ENCODE measurements around the gene ARHGEF37.

The ARHGEF37 gene

DNA sequence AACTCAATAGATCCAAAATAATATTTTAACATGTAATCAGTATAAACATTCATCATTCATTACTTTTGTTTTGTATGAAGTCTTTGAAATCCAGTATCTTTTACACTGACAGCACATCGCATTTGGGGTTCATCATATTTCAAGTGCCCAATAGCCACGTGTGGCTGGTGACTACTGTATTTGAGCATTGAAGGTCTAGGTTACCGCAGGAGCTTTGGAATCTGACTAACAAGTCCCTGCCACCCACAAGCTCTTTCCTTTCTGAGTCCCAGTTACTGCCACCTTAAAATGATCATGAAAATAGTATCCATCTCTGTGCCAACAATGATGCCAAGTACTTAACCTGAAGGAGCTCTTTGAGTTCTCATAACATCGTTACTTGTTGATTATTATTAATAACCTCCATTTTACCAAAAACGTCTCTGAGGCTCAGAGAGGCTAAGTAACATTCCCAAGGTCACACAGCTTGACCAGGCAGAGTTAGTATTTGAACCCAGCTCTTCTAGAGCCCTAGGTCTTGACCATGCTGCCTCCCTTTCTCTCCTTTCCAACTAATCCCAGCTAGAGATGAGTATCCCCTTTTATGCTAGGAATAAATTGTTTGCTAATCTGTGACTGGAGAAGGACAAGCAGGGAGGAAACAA, 24.2 kb downstream of the ARHGEF37 start:
- no peaks in the 10 kb centered on the region for H3K27me3 Mint-ChIP-seq
- peaks cover 0 to 7% of the 10 kb centered on the region in 2 donors for H3K9me3 Mint-ChIP-seq
- H3K4me1 Mint-ChIP-seq: peaks cover 6% of the 10 kb centered on the region
- no peak for DNase-seq
- H3K4me3 Mint-ChIP-seq: no peak overlapping the region
- peak overlapping the region in 1 of 2 donors; percentile 13 for H3K27ac Mint-ChIP-seq
- ATAC-seq: no peak

DNA sequence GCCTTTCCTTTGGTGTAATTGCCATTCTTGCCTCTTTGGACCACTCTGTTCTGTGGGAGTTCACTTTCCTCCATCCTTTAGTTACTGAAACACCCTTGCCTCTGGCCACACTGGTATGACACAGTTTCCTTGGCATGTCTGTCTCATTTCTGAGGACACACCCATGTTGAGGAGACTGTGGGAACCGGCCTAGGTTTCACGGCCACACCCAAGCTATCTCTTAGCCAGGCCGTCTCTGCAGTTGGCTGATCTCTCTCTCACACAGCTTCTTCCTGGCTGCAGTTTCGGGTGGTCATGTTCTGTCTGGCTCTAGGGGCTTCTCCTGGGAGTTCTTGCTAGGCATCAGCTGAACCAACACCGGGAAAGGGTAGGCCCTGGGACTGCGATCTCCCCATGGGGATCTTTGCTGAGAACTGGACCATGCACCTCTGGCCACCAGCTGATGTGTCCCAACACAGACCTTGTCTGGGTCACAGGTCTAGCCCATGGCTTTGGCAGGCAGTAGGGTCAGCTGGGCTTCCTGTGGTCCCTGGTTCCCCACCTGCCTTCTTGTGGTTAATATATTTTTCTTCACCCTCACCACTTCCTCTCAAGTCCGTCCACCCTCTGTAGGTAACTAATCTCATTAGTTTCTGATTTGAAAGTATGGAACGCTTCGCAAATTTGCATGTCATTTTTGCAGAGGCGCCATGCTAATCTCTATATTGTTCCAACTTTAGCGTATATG, 24.9 kb downstream of the ARHGEF37 start:
- Mint-ChIP-seq H3K4me1 (peaks cover 6% of the 10 kb centered on the region), H3K9me3 (peaks cover 0 to 7% of the 10 kb centered on the region in 2 donors), H3K27ac (no peak overlapping the region), H3K4me3 (no peak overlapping the region), H3K27me3 (no peaks in the 10 kb centered on the region)
- no peak for ATAC-seq
- no peak for DNase-seq

- ATAC-seq: no peak
- H3K4me1 Mint-ChIP-seq: peaks cover 6% of the 10 kb centered on the region
Measured at GRCh38 chr5:149608936-149609545, 27.7 kb downstream of the ARHGEF37 start.

DNA sequence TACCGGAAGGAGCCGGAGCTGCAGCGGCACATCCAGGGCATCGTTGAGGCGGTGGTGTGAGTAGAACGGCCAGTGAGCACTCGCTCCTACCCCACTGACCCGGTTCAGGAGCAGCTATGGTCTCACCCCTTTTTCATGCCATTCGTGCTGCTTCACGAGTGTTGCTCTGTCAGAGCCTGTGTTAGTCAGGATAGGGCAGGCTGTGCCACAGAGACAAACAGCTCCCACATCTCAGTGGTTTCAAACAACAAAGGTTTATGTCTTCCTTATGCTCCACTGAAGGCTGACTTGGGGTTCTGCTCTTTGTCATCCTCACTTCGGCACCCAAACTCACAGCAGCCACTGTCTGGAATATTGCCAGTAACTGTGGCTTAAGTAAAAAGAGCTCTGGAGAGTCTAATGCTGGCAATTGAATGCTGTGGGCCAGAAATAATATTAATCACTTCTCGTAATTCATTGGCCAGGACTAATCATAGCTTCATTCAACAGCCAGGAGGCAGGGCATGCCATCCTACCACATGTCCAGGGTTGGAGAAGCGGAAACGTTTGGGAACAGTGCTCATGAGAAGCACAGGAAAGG, 28.4 kb downstream of the ARHGEF37 start:
- H3K9me3 Mint-ChIP-seq: peaks cover 0 to 7% of the 10 kb centered on the region in 2 donors

More at GRCh38 chr5:149608936-149609545, 27.7 kb downstream of the ARHGEF37 start:
- peaks cover 0 to 7% of the 10 kb centered on the region in 2 donors for H3K9me3 Mint-ChIP-seq
- H3K4me3 Mint-ChIP-seq: no peak overlapping the region
- no peaks in the 10 kb centered on the region for H3K27me3 Mint-ChIP-seq
- no peak for DNase-seq
- H3K27ac Mint-ChIP-seq: no peak overlapping the region

GRCh38 chr5:149610589-149611255, 29.4 kb downstream of the ARHGEF37 start:
- Mint-ChIP-seq H3K27me3 (no peaks in the 10 kb centered on the region), H3K27ac (no peak overlapping the region), H3K4me3 (no peak overlapping the region), H3K4me1 (peaks cover 6% of the 10 kb centered on the region), H3K9me3 (peaks cover 0 to 7% of the 10 kb centered on the region in 2 donors)
- no peak for ATAC-seq
- DNase-seq: no peak

More for the DNA sequence above, 28.4 kb downstream of the ARHGEF37 start:
- DNase-seq: no peak
- peaks cover 6% of the 10 kb centered on the region for H3K4me1 Mint-ChIP-seq
- ATAC-seq: no peak
- H3K27me3 Mint-ChIP-seq: no peaks in the 10 kb centered on the region
- H3K4me3 Mint-ChIP-seq: no peak overlapping the region
- no peak overlapping the region for H3K27ac Mint-ChIP-seq

GRCh38 chr5:149611326-149611725, 30.0 kb downstream of the ARHGEF37 start:
- H3K4me1 Mint-ChIP-seq: peaks cover 9% of the 10 kb centered on the region
- H3K27me3 Mint-ChIP-seq: no peaks in the 10 kb centered on the region
- ATAC-seq (no peak), DNase-seq (no peak)
- H3K27ac Mint-ChIP-seq: no peak overlapping the region
- no peak overlapping the region for H3K4me3 Mint-ChIP-seq
- H3K9me3 Mint-ChIP-seq: peaks cover 0 to 7% of the 10 kb centered on the region in 2 donors

DNA sequence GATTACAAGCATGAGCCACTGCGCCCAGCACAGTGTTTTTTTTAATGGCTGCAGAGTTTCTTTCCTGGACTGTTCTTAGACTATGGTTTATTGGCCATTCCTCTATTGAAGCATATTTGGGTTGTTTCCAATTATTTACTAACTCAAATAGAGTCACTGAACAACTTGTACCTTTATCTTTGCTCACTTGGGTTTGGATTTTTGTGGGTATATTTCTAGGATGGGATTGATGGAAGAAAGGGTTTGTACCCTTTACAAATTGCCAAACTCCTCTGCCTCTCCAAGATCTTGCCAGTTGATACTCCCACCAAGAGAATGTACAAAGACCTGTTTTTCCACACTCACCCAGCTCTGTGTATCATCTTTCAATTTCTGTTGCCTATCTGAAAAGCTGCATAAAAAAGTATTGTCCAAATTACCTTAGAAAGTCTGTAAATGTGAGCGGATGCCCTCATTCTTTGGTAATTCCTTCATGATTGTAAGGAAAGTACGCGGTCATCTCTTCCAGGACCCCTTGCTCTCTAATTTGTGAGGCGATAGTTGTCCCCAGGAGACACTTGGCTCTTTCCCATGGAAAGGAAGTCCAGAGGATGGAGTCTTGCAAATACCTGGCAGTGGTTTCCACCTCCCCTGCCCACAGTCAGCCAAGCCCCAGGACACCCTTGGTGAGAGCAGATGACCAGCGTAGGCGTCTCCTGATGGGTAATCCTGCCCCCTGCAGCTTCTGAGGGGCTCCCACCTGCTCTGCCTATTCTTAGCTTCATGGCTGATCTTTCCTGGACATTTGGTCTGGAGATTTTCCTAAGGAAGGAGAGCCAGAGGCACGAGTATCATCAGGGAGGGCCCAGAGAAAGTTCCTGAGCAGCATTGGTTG, 33.0 kb downstream of the ARHGEF37 start:
- H3K27me3 Mint-ChIP-seq: no peaks in the 10 kb centered on the region
- H3K4me1 Mint-ChIP-seq: peaks cover 31% of the 10 kb centered on the region
- H3K27ac Mint-ChIP-seq: no peak overlapping the region
- DNase-seq (no peak), ATAC-seq (no peak)
- no peak overlapping the region for H3K4me3 Mint-ChIP-seq
- H3K9me3 Mint-ChIP-seq: peaks cover 0 to 6% of the 10 kb centered on the region in 2 donors

DNA sequence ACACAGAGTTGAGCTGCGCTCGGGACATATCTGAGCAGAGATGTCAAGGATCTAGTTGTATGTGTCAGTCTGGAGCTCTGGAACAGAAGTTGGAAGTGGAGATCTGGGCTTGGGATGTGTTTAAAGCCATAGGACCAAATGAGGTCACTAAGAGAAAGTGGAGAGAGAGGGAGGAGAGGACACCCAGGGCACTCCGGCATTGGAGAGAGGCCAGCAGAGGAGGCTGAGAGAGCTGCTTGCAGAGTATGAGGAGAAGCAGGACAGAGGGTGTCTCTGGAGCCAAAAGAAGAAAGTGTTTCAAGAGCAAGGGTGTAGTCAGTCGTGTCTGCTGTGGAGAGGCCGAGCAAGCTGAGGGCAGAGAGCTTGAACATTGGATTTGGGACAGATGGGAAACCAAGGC, 34.7 kb downstream of the ARHGEF37 start:
- Mint-ChIP-seq H3K4me1 (peaks cover 31% of the 10 kb centered on the region), H3K27me3 (no peaks in the 10 kb centered on the region), H3K27ac (peak overlapping the region in 1 of 2 donors; percentile 37), H3K9me3 (no peaks in the 10 kb centered on the region), H3K4me3 (no peak overlapping the region)
- ATAC-seq: no peak
- DNase-seq: no peak

- Mint-ChIP-seq H3K27me3 (no peaks in the 10 kb centered on the region), H3K9me3 (no peaks in the 10 kb centered on the region), H3K27ac (no peak overlapping the region), H3K4me3 (no peak overlapping the region), H3K4me1 (peaks cover 31% of the 10 kb centered on the region)
- DNase-seq (peak; percentile 18 to 56), ATAC-seq (peak; percentile 94)
Measured at GRCh38 chr5:149616727-149617285, 35.5 kb downstream of the ARHGEF37 start.

DNA sequence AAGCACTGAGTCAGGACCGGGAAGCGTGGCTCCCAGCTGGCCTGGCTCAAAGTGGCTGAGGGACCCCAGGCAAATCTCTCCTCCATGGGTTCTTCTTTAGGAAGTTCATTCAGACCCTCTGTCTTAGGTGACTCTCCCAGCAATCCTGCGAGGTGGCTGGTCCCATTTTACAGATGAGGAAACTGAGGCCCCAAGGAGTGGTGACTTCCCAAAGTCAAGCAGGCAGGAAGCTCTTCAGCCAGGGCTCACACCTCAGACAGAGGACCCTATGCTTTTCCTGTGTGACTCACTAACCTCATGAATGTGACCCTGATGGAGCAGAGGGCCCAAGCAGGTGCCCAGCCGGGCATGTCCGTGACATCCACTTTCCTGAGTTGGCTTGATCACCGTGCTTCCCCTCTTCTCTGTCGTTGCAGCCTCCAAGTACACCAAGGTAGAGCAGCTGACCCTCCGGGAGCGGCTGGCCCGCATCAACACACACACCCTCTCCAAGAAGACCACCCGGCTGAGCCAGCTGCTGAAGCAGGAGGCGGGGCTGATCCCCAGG, 36.5 kb downstream of the ARHGEF37 start:
- ATAC-seq (no peak), DNase-seq (no peak)
- peaks cover 31% of the 10 kb centered on the region for H3K4me1 Mint-ChIP-seq
- H3K9me3 Mint-ChIP-seq: no peaks in the 10 kb centered on the region
- no peak overlapping the region for H3K4me3 Mint-ChIP-seq
- H3K27ac Mint-ChIP-seq: no peak overlapping the region
- H3K27me3 Mint-ChIP-seq: no peaks in the 10 kb centered on the region

DNA sequence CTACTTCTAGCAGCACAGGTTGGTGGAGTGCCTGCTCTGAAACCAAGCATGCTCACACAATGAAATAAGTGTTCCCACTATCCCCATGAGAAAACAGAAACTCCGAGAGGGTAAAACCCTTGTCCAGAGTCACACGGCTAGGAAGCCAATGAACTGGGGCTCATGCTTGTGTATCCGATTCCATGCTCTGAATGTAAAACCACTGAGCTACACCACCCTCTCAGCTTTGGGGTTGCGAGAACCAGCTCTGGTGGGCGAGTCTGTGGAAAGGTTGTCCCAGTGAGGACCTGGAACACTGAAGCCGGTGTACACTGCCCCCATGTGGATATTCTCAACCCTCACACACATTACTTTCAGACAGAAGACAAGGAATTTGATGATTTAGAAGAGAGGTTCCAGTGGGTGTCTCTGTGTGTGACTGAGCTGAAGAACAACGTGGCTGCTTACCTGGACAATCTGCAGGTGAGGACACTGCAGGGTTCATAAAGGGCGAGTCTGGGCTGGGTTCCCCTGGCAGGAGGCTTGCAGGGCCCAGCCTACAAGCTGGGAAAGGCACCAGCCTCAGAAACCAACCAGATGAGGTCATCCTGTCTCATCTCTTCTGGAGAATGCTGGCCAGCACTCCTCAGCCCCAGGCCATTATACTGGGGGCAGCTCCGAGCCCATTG, 37.4 kb downstream of the ARHGEF37 start:
- Mint-ChIP-seq H3K27ac (peak overlapping the region in 1 of 2 donors; percentile 40), H3K27me3 (no peaks in the 10 kb centered on the region), H3K4me1 (peaks cover 31% of the 10 kb centered on the region), H3K4me3 (no peak overlapping the region), H3K9me3 (no peaks in the 10 kb centered on the region)
- DNase-seq: peak in 1 of 2 donors; percentile 36
- ATAC-seq: peak; percentile 25

DNA sequence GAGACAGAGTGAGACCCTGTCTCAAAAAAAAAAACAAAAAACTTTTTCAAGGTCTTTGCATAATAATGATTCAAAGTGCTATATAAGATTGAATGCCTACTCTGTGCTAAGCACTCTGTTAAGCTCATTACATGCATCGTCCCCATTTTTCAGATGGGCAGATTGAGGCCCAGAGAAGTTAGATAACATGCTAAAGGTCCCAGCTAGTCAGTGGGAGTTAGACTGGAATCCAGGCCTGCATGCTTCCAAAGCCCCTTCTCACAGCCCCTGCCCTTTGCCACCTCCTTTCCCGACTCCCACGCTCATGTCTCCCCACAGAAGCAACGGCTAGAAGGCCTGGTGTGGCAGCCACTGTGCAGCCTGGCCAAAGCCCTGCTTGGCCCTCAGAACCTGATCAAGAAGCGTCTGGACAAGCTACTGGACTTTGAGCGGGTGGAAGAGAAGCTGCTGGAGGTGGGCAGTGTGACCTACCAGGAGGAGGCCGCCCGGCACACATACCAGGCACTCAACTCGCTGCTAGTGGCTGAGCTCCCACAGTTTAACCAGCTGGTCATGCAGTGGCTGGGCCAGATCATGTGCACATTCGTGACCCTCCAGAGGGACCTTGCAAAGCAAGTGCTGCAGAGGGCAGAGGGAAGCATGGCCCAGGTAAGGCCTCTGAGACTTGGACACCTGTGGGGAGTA, 40.3 kb downstream of the ARHGEF37 start:
- H3K27me3 Mint-ChIP-seq: no peaks in the 10 kb centered on the region
- ATAC-seq: no peak
- peaks cover 22% of the 10 kb centered on the region for H3K4me1 Mint-ChIP-seq
- H3K27ac Mint-ChIP-seq: peak overlapping the region in 1 of 2 donors; percentile 15
- no peaks in the 10 kb centered on the region for H3K9me3 Mint-ChIP-seq
- no peak for DNase-seq
- H3K4me3 Mint-ChIP-seq: no peak overlapping the region

- Mint-ChIP-seq H3K27me3 (no peaks in the 10 kb centered on the region), H3K4me3 (no peak overlapping the region), H3K27ac (no peak overlapping the region), H3K9me3 (no peaks in the 10 kb centered on the region), H3K4me1 (peaks cover 13% of the 10 kb centered on the region)
- DNase-seq (no peak), ATAC-seq (no peak)
Measured at GRCh38 chr5:149622466-149622865, 41.2 kb downstream of the ARHGEF37 start.

All from stimulated activated naive CD8-positive, alpha-beta T cell treated with anti-CD3 and anti-CD28 coated beads, Interleukin-15, amount 100 ng/mL, for 72 hours (primary cell).